Stimulated activated CD8-positive, alpha-beta memory T cell treated with anti-CD3 and anti-CD28 coated beads, Interleukin-2, amount 100 ng/mL, for 1 hour (primary cell): ENCODE data around the gene PLCG2.
"Not testable (repeated sequence)": the region's sequence is repeated elsewhere in the genome, so short reads cannot be mapped to it uniquely, and the experiment has no call there.

Experiments used
- DNase-seq, 2 donors: peaks; one replicate each; pipeline ENCODE4 v3.0.0-alpha.2; 2020; ENCODE audit warnings: low read depth in 2 of 2

The PLCG2 gene

GRCh38 chr16:81912395-81912794, 133.3 kb downstream of the PLCG2 start:
- no peak for DNase-seq

DNA sequence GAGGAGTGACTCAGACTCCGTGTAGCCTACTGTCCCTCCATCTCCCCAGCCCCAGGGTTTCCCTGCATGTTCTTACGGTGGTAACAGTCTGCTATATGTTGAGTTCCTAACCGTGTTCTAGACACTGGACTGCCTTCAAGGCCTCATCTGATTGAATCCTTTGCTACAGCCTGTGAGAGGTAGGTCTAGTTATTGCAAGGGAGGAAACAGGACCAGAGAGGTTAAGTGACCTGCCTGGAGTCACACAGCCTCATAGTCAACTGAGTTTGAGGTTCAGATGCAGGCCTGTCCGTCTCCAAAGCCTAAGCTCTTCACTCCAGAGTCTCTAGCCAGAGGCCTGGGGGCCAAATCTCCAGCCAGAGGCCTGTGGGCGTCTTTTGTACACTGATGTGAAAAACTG, 134.1 kb downstream of the PLCG2 start:
- DNase-seq, result no peak

- no peak for DNase-seq
These were observed 138.3 kb downstream of the PLCG2 start for GRCh38 chr16:81917375-81917774.

GRCh38 chr16:81918927-81919326, 139.8 kb downstream of the PLCG2 start:
- DNase-seq, result no peak

DNA sequence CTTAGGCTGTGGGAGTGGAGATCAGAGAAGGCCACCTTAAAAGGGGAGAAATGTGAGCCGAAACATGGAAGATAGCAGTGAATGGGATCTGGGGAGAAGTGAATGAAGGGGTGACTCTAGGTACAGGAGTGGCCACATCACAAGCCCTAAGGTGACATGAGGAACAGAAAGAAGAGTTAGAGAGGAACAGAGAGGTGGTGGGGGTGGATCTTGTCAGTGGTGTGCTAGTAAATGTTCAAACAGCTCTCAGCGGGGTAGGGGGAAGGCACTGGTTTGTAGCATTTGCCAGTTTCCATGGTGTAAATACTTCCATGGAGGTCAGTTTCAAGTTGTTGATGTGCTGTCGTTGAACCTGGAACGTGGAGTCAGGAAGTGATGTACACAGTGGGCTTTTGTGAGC, 141.4 kb downstream of the PLCG2 start:
- DNase-seq, result no peak

- DNase-seq, result no peak
These were observed 142.2 kb downstream of the PLCG2 start for GRCh38 chr16:81921085-81921814.

DNA sequence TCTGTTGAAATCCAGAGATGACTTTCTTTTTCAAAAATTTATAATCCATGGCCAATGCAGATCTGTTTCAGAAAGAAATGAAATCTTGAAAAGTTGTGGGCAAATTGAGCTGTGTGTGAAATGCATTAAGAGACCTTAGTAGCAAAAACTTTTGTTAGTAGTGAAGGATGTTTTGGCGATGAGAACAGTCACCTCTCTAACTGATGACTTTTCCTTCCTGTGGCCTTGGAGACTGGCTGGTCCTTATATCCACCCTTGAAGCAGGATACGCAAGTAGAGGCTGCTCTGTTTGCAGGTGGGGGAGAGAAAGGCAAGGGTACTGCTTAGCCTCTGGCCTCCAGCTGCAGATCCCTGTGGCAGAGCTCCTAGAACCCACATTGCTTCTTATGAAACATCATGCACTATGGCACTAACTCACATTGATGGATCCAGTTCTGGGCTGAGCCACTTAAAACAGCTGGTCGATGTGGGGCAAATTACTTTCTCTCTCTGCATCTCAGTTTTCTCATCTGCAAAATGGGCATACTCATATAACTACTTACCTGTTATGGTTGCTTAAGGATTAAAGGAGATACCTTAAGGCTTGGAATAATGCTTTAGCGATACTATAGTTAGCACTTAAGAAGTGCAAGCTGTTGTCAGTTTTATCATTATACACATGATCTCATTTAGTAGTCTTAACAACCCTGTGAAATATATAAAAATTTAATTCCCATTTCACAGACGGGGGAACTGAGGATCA, 142.9 kb downstream of the PLCG2 start:
- no peak for DNase-seq

DNA sequence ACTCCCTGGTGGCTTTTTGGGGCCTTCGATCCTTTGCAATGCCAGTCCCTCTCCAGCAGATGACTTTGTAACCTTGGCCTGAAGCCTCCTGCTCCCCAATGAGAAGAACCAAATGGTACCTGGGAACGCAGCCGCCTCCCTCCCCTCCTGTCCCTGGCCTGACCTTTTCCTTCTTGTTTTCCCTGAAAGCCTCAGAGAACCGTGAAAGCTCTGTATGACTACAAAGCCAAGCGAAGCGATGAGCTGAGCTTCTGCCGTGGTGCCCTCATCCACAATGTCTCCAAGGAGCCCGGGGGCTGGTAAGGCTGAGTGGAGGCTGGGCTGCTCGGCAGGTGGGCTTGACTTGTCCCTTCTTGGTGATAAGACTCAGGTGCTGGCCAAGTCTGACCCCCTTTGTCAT, 144.2 kb downstream of the PLCG2 start:
- no peak for DNase-seq

- no peak for DNase-seq
These were observed 145.9 kb downstream of the PLCG2 start for GRCh38 chr16:81925016-81925415.

DNA sequence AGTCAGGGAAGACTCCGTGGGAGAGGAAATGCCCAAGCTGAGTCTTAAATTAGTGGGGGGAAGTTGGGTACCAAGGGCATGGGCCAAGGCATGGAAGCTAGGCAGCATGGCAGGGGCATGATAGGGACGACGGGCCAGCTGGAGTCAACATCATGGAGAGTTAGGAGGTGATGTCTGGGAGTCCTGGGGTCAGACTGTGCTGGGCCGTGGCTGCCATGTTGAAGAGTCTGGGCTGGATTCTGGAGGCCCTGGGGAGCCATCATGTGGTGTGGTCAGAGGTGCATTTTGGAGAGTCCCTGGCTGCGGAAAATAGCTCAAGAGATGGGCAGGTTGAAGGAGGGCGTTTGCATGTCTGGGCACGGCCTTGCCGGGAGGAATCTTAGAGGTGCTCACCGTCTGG, 146.9 kb downstream of the PLCG2 start:
- DNase-seq, result no peak

GRCh38 chr16:81927561-81928185, 148.6 kb downstream of the PLCG2 start:
- DNase-seq, result no peak

GRCh38 chr16:81928271-81928918, 149.3 kb downstream of the PLCG2 start:
- DNase-seq, result no peak

- DNase-seq, result no peak
These were observed 149.9 kb downstream of the PLCG2 start for GRCh38 chr16:81928975-81929374.

DNA sequence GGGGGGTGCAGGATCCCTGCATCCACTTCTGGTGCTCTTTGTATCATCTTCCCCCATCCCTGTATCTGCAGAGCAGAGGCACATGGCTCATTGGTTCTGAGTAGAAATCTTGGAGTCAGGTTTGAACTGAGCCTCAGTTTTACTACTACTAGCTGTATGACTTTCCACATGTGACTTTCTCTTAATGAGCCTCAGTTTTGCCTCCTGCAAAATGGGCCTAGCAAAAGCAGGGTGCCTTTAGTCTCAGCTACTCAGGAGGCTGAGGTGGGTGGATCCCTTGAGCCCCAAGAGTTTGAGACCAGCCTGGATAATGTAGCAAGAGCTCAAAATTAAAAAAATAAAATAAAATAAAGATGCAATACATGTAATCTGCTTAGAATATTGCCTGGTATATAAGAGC, 150.8 kb downstream of the PLCG2 start:
- DNase-seq, result no peak

GRCh38 chr16:81931927-81932326, 152.8 kb downstream of the PLCG2 start:
- DNase-seq, result no peak

GRCh38 chr16:81932668-81933067, 153.6 kb downstream of the PLCG2 start:
- DNase-seq, result no peak

- DNase-seq, result no peak
These were observed 154.3 kb downstream of the PLCG2 start for GRCh38 chr16:81933361-81933760.

GRCh38 chr16:81934711-81935110, 155.6 kb downstream of the PLCG2 start:
- DNase-seq, result not testable (repeated sequence)

DNA sequence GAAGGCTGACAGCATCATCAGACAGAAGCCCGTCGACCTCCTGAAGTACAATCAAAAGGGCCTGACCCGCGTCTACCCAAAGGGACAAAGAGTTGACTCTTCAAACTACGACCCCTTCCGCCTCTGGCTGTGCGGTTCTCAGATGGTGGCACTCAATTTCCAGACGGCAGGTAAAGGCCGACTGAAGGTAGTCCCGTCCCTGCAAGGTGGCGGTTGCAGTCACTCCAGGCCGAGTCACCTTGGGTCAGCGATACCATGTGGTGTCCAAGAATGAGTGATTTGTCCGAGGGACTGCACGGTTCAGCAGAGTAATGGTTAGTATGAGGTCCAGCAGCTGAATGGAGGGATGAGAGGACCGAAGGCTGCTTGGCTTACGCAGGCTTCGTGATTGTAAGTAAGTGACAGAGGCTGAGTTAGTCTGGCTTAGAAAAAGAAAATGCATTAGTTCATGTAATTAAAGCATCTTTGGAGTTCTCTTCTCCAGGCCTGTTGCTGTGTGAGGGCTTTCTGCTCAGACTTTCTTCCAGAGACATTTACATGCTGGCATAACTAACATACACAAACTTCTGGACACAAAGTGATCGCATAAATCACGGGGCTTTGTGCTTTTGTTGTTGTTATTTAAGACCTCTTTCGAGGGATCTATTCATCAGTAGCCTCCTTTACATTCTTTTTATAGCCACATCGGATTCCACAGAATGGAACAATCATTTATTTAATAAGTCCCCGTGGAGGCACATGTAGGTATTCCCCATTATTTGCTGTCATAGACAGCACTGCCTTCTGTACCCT, 157.3 kb downstream of the PLCG2 start:
- no peak for DNase-seq

DNA sequence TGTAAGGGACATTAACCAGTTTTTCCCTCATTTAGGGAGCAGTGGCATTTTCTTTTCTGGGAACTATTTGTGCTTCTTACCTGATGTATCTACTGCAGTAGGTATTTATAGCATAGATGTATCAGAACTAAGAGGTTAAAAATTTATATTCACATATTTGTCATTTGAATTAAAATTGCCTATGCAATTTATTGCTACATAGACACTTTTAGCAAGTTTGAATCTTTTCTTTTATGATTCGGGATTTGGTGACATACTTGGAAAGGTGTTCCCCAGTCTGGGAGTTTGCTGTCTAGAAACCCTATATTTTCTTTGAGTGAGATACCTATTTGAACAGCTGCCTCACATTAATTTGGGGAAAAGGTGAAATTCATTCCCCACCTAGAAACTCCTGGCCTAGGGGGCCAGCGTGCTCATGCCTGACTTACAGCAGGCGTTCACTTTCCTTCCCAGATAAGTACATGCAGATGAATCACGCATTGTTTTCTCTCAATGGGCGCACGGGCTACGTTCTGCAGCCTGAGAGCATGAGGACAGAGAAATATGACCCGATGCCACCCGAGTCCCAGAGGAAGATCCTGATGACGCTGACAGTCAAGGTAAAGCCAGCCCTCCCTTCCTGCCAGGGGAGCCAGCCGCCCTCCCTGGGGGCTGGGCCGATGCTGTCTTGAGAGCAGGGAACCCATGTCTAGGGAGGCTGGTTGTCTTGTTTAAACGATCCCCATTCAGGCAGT, 158.4 kb downstream of the PLCG2 start:
- no peak for DNase-seq
